Right lobe of liver (tissue), 6 donors: Measurements from ENCODE around the gene CACNB3. TPM values are rescaled to one million over a fixed set of nuclear protein-coding genes. Genes with fewer than 3 reads are reported as not detected.
"Not testable (repeated sequence)": the region's sequence is repeated elsewhere in the genome, so short reads cannot be mapped to it uniquely, and the experiment has no call there.

ENCODE experiments used
- ATAC-seq, 4 donors: fragments of 200-7000 bp; cut with Tn5 transposase; one replicate each; pipeline ENCODE4 v1.9.1; 2020; ENCODE audit warnings: mild to moderate bottlenecking in 4 of 4, moderate library complexity in 4 of 4
- DNase-seq, 3 donors: peaks; one replicate each; pipeline ENCODE4 v3.0.0-alpha.2; 2020
- H3K27ac ChIP-seq, 3 donors: fragments of 200-600 bp; one replicate each; pipeline ENCODE4 v1.8.0; 2022
- H3K27me3 ChIP-seq, 2 donors: fragments of 200-600 bp; one replicate each; pipeline ENCODE4 v1.8.0; 2022
- H3K36me3 ChIP-seq, 4 donors: fragments of 200-600 bp; sonication (generic) in 1 of 4; one replicate each; pipeline versions ENCODE4 v1.5.1 to v1.8.0; 2017 to 2022; ENCODE audit warnings: control low read depth in 1 of 4
- H3K4me1 ChIP-seq, 4 donors: fragments of 200-600 bp; sonication (generic) in 1 of 4; one replicate each; pipeline versions ENCODE4 v1.5.1 to v1.8.0; 2017 to 2022; ENCODE audit warnings: control low read depth in 1 of 4
- H3K4me3 ChIP-seq, 3 donors: fragments of 200-600 bp; one replicate each; pipeline ENCODE4 v1.8.0; 2022
- H3K9me3 ChIP-seq, 4 donors: fragments of 200-600 bp; sonication (generic) in 1 of 4; one replicate each; pipeline versions ENCODE4 v1.5.1 to v1.8.0; 2017 to 2022; ENCODE audit warnings: control low read depth in 1 of 4
- CTCF ChIP-seq, 4 donors: fragments of 200-600 bp in 3 of 4; fragments of 450-650 bp in 1 of 4; IDR thresholded peaks; one replicate each; pipeline versions ENCODE4 v1.5.1 to v1.8.0; 2016 to 2022; ENCODE audit warnings: antibody characterized with exemption in 4 of 4, mild to moderate bottlenecking in 2 of 4
- POLR2A ChIP-seq: fragments of 450-650 bp; IDR thresholded peaks from one replicate; pipeline ENCODE4 v1.6.1; 2017; ENCODE audit warnings: antibody characterized with exemption, mild to moderate bottlenecking
- WGBS: methylation state at CpG from one replicate; pipeline ENCODE4 v1.1.6; 2018; ENCODE audit warnings: low coverage, low lambda C conversion rate; ENCODE audit not compliant: insufficient coverage; ENCODE audit errors: missing lambda C conversion rate; 5-methylcytosine and 5-hydroxymethylcytosine counted together
- intact Hi-C, 2 donors: fragments of 100-400 bp; cut with DNase I; formaldehyde crosslinking; loops; one replicate each; pipeline versions ENCODE4 v1.11.2 to v1.14.1; 2022
- total RNA-seq, 6 experiments: library from RNA; depleted of rRNA in 2 of 6; stranded (reverse); fragments of >200 nt in 2 of 6; fragmentation: NEBNext Ultra II Directional in 3 of 6; extraction: Animal tissue kit (Norgen Biotek cat#: 25700) in 3 of 6; gene quantifications; one replicate each; pipeline versions ENCODE4 v1.1.0 to v1.2.4, GENCODE V29; 2016 to 2023
- donor health status: DM: no; HTN: yes; CAD: no.
- donor health status: DM: no; HTN: no; CAD: no.
- donor health status: DM: no; HTN: no; CAD: no.
- donor health status: DM: no; HTN: yes; CAD: no.
- donor health status: DM: no; HTN: yes; CAD: no.

The CACNB3 gene
- total RNA-seq, 6 experiments from 2014 or later = 0.62 to 2.1 (median 1.2) TPM

- Histone ChIP-seq H3K4me1 (peaks cover 0 to 12% (median 4%) of the 10 kb centered on the region in 4 donors), H3K9me3 (no peaks in the 10 kb centered on the region), H3K27me3 (no peaks in the 10 kb centered on the region), H3K27ac (no peak overlapping the region), H3K4me3 (no peak overlapping the region), H3K36me3 (peaks cover 0 to 48% (median 9%) of the 10 kb centered on the region in 4 donors)
- no peak for TF ChIP-seq CTCF (IDR thresholded peaks at IDR 0.05)
- no peak for TF ChIP-seq POLR2A
- ATAC-seq (no peak), DNase-seq (no peak)
- WGBS = 83% methylated on average over 5 of the region's 5 CpGs
- intact Hi-C loops = loop anchor here (5.0 to 10.0 kb wide), 2 partner anchors 33 to 75 kb away; no protein-coding TSS in a partner anchor
Observed at GRCh38 chr12:48859607-48860006, 41.3 kb downstream of the CACNB3 start.

- H3K27ac ChIP-seq, intact Hi-C loops, H3K4me3 ChIP-seq, H3K9me3 ChIP-seq, H3K27me3 ChIP-seq, DNase-seq, ATAC-seq: not testable (repeated sequence)
- 86% methylated on average over 4 of the region's 5 CpGs for WGBS
- H3K36me3 ChIP-seq = peaks cover 0 to 48% (median 9%) of the 10 kb centered on the region in 4 donors
- peaks cover 0 to 12% (median 4%) of the 10 kb centered on the region in 4 donors for H3K4me1 ChIP-seq
Observed at GRCh38 chr12:48860236-48860635, 41.9 kb downstream of the CACNB3 start.

- DNase-seq = no peak
- Histone ChIP-seq H3K4me3 (no peak overlapping the region), H3K4me1 (peaks cover 0 to 12% (median 6%) of the 10 kb centered on the region in 4 donors), H3K27me3 (no peaks in the 10 kb centered on the region), H3K36me3 (peaks cover 0 to 48% (median 9%) of the 10 kb centered on the region in 4 donors), H3K9me3 (no peaks in the 10 kb centered on the region), H3K27ac (no peak overlapping the region)
- ATAC-seq = no peak
- TF ChIP-seq POLR2A = no peak
- TF ChIP-seq CTCF (IDR thresholded peaks at IDR 0.05) = no peak
- intact Hi-C loops = no loop called here
- WGBS = 24% methylated on average over 2 of the region's 2 CpGs
Observed at GRCh38 chr12:48861111-48861510, 42.8 kb downstream of the CACNB3 start.

- no peak for DNase-seq
- Histone ChIP-seq H3K4me3 (no peak overlapping the region), H3K27ac (no peak overlapping the region), H3K4me1 (peaks cover 0 to 19% (median 6%) of the 10 kb centered on the region in 4 donors), H3K27me3 (no peaks in the 10 kb centered on the region), H3K36me3 (peaks cover 0 to 41% (median 7%) of the 10 kb centered on the region in 4 donors), H3K9me3 (no peaks in the 10 kb centered on the region)
- WGBS = 62% methylated on average over 3 of the region's 5 CpGs
- TF ChIP-seq CTCF (IDR thresholded peaks at IDR 0.05) = no peak
- no peak for TF ChIP-seq POLR2A
- ATAC-seq = no peak
- intact Hi-C loops = no loop called here
Observed at GRCh38 chr12:48862760-48863159, 44.5 kb downstream of the CACNB3 start.

DNA sequence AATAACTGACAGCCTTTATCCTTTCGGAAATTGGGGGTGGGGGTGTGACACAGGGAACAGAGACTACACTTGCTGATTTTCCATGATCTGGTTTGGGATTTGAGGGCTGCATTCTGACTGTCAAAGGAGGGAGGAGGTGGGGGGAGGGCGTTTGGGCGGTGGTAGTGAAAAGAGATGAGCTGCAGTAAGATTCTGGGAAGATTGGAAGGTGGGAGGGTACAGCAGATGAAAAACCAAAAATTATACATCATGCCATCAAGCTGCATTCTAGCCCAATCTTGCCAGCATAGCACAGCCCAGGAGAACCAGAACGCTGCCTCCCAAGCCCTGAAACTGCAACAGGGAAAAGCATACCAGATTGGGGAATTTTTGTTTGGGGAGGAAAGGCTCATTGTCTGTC is 45.0 kb downstream of the CACNB3 start:
- Histone ChIP-seq H3K4me3 (no peak overlapping the region), H3K4me1 (peaks cover 0 to 19% (median 6%) of the 10 kb centered on the region in 4 donors), H3K36me3 (peaks cover 0 to 36% (median 4%) of the 10 kb centered on the region in 4 donors), H3K27me3 (no peaks in the 10 kb centered on the region), H3K9me3 (no peaks in the 10 kb centered on the region), H3K27ac (no peak overlapping the region)
- intact Hi-C loops = no loop called here
- 68% methylated on average over 3 of the region's 4 CpGs for WGBS
- DNase-seq = no peak
- ATAC-seq = no peak
- TF ChIP-seq POLR2A (no peak), CTCF (IDR thresholded peaks at IDR 0.05) (no peak)
